ENCODE data around the gene YY1.

Gene YY1

GRCh38 chr14:100317912-100318808, 79.2 kb downstream of the YY1 start:
- peak; percentile 29 to 61 (median 51) for DNase-seq

GRCh38 chr14:100320157-100320856, 81.4 kb downstream of the YY1 start:
- DNase-seq, result no peak

GRCh38 chr14:100321473-100322137, 82.7 kb downstream of the YY1 start:
- no peak for DNase-seq

DNA sequence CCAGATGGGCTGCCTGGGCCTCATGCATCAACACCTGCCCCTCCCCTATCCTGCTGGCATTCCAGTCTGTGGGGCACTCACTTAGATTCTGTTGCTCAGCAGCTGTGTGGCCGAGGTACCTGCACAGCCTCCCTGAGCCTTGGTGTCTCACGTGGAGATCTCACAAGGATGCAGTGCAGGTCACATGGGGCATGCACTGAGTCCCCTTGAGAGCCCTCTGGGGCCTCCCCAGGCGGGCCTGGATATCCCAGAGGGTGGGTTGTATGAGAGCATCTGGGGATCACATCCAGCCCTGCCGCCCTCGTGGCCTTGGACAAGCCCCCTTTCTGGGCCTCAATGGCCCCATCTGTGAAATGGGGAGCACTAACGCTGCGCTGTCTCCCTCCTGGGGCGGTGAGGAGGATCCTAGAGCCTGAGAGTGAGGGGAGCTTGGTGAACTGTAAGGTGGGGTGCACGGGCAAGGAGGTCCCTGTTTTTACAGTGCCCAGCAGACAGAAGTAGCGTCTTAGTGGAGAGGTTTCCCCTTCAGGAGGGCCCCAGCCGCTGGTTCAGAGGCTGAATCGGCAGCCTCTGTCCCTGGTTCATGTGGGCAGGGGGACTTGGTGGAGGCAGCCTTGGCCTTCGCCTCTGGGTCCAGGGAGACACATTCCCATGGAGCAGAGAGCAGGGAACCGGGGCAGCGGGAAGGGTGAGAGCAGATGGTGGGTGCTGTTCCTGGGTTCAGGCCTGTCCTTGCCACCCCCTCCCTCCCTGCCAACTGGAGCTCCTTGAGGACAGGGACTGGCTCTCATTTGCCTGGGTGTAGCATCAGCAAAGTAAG, 83.4 kb downstream of the YY1 start:
- DNase-seq, result no peak

- DNase-seq, result no peak
Measured at GRCh38 chr14:100323121-100323941, 84.4 kb downstream of the YY1 start, which contains the start of gene SLC25A47. Gene SLC25A47, plus strand, starts transcription at chr14:100323339. Its CDS starts 76 bp downstream, at chr14:100323415.

DNA sequence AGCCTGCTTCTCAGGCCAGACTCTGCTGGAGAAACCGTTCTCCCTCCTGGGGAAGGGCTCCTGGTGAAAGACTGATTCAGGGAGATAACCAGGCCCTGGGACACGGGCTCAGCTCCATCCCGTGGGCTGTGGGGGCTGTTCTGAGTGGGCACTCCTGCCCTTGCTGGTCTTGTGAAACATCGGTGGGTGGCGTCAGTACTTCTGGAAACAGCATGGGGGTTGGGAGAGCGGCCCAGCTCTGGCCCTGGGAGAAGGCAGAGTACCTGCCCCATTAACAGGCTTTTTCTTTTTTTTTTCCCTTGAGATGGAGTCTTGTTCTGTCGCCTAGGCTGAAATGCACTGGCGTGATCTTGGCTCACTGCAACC, 85.0 kb downstream of the YY1 start:
- DNase-seq, result no peak

DNA sequence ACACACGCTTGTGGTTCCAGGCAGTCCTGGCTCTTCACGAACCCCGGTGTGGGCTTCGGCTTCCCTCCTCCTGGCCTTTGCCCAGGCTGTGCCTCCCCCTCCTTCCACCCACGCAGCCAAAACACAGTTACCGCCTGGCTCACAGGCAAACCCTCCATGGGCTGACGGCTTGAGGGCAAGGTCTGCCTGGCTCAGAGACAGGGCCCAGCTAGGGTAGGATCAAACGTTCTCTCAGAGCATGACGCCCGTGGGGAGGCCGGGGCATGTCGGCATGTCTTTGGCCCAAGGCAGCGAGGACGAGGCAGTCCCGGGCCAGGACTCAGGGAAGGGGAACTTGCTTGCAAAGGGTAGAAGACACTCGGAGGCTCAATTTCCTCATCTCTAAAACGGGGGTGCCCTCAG, 86.3 kb downstream of the YY1 start:
- no peak for DNase-seq

GRCh38 chr14:100325958-100326357, 87.0 kb downstream of the YY1 start:
- no peak for DNase-seq

DNA sequence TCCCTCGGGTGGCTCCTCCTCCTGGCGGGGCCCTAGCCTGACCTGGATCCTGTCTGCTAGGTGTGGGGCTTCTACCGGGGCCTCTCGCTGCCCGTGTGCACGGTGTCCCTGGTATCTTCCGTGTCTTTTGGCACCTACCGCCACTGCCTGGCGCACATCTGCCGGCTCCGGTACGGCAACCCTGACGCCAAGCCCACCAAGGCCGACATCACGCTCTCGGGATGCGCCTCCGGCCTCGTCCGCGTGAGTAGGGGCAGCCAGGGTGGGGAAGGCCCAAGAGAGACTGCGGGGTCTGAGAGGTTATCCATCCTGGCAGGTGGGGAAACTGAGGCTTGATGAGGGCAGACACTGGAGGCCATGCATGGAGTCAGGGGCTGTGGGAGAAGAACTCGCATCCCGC, 88.2 kb downstream of the YY1 start:
- DNase-seq, result no peak

GRCh38 chr14:100328495-100329163, 89.7 kb downstream of the YY1 start:
- DNase-seq, result no peak

DNA sequence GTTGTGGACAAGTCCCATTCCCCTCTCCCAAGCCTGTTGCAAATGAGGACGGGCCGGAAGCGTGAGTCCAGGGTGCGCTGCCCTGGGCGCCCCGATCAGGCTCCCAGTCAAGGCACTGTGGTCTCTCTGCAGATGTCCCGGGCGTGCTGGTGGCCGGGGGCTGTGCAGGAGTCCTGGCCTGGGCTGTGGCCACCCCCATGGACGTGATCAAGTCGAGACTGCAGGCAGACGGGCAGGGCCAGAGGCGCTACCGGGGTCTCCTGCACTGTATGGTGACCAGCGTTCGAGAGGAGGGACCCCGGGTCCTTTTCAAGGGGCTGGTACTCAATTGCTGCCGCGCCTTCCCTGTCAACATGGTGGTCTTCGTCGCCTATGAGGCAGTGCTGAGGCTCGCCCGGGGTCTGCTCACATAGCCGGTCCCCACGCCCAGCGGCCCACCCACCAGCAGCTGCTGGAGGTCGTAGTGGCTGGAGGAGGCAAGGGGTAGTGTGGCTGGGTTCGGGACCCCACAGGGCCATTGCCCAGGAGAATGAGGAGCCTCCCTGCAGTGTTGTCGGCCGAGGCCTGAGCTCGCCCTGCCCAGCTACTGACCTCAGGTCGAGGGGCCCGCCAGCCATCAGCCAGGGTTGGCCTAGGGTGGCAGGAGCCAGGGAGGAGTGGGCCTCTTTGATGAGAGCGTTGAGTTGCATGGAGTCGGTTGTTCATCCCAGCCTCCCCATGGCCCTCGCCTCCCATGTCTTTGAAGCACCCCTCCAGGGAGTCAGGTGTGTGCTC, 90.5 kb downstream of the YY1 start:
- no peak for DNase-seq

DNA sequence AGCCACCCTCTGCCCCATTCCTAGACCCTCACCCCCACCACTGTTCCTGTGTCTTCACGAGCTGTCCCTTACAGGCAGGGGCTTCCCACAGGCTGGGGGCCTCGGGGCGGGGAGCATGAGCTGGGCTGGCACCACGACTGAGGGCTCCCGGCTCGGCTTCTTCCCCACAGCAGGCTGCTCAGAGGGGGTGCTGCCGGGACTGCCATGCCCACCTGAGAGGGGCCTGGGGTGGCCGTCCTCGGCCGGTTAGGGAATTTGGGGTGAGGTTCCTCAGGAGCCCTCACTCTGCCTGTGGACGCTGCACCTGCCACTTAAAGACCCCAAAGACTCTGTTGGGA, 91.0 kb downstream of the YY1 start:
- no peak for DNase-seq

DNA sequence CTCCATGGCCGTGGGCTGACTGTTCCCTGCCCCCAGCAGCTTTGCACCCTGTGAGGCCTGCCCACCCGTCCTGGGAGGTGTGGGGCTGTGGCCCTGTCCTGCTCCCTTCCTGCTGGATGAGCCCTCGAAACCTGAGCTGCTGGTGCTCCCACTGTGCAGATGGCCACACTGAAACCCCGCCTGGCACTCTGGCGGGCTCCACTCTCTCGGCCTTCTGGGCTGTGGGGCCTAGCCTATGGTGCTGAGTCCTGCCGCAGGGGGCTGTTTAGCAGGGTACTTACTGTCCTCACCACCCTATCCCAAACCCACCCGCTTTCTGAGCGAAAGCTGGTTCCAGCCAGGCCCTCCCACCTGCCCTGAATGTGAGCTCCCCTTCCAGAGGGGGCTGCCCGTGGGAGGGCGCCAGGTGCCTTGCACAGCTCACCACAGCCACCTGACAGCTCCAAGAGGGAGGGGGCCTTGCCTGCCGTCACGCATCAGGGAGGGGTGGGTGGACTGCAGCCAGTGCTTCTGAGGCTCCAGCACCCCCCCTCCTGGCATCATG, 91.5 kb downstream of the YY1 start:
- no peak for DNase-seq

DNA sequence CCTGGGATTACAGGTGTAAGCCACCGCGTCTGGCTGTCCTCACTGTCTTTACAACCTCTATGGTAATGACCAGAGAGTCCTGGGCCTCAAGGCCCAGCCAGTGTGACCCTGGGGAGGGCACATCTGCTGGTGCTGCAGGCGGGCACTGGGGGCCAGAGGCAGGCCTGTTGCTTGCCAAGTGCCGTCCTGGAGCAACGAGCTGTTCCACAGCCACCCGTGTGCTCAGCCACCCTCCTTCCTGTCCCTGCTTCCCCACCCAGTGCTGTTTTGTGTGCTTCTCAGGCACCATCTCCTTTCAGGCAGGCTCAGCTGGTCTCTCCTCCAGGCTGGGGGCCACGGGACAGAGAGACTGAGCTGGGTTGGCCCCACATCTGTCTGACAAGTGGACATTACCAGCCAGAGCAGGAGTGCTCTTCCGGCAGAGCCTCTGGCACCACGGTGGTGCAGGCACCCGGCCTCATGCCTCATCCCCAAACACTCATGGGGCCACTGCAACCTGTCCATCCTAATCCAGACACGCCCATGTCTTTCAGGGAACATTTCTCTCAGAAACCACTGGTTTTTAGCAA, 93.2 kb downstream of the YY1 start:
- no peak for DNase-seq
